Muscle of leg (tissue), 11 donors: Measurements from ENCODE around the gene EEF1AKMT3. TPM values are rescaled to one million over a fixed set of nuclear protein-coding genes. Genes with fewer than 3 reads are reported as not detected.
A peak's percentile ranks its signal among the peaks of the same experiment; 100 is the strongest.

Source experiments
- DNase-seq: peaks from one replicate; pipeline ENCODE4 v3.0.0; 2013
- H3K27ac ChIP-seq: one replicate; pipeline ENCODE4 v1.5.1; 2013; ENCODE audit warnings: mild to moderate bottlenecking, low read length, control low read depth
- H3K27me3 ChIP-seq: one replicate; pipeline ENCODE4 v1.6.1; 2013; ENCODE audit warnings: low read length; ENCODE audit not compliant: control insufficient read depth, insufficient read depth
- H3K36me3 ChIP-seq: one replicate; pipeline ENCODE4 v1.6.1; 2013; ENCODE audit warnings: low read length; ENCODE audit not compliant: control insufficient read depth, insufficient read depth
- H3K4me1 ChIP-seq: one replicate; pipeline ENCODE4 v1.6.1; 2013; ENCODE audit warnings: low read length; ENCODE audit not compliant: control insufficient read depth, insufficient read depth
- H3K4me3 ChIP-seq: one replicate; pipeline ENCODE4 v1.5.1; 2013; ENCODE audit warnings: low read length, control low read depth
- H3K9me3 ChIP-seq: replicated peaks from 2 replicates; pipeline ENCODE4 v1.6.1; 2013; ENCODE audit warnings: low read depth, low read length; ENCODE audit not compliant: control insufficient read depth
- WGBS: methylation state at CpG from one replicate; pipeline ENCODE4 v1.1.5; 2013; ENCODE audit warnings: missing lambda C conversion rate; ENCODE audit not compliant: insufficient coverage; 5-methylcytosine and 5-hydroxymethylcytosine counted together
- polyA plus RNA-seq, 8 donors: library from polyadenylated mRNA; unstranded; fragments of 120-200 nt; gene quantifications; one replicate each; pipeline versions ENCODE4 v1.2.1 to v1.2.3, GENCODE V29; 2013; ENCODE audit warnings: inconsistent platforms in 1 of 8, low replicate concordance in 1 of 8; ENCODE audit not compliant: insufficient read length in 8 of 8, insufficient read depth in 1 of 8
- total RNA-seq: library from RNA; stranded (reverse); fragments of 120-200 nt; gene quantifications from one replicate; pipeline ENCODE4 v1.2.4, GENCODE V29; 2013

The EEF1AKMT3 gene
- total and polyA plus RNA-seq, 9 donors = 3.9 to 8.7 (median 6.9) TPM

DNA sequence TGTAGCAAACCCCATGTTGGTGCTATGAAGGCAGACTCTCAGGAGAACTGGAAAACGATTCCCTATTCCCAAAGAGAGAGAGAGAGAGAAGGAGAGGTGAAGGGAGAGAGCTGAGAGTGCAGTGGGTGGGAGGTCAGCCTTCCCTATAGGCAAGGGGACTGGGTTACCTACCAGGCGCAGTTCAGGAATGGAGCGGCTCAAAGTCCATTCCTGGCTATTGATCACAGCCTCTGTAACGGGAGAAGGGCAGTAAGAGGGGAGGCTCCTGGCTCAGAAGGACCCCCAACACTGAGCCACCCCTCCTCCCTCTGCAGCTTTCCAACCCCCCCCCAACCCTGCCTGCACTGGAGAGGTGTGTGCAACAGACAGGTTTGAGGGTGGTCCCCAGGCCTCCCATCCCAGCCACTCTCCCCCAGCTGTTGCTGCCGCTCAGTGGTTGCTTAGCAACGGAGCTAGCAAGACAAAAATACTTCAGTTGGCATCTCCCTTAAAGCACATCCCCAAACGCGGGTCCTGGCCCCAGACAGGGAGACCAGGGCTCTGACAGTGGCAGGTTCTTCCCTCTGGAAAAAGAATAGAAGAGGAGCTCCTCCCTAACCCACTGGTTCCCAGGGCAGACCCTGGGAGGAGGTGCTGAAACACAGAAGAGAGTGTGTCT, 37.1 kb upstream of the EEF1AKMT3 start:
- 20% methylated on average over 1 of the region's 8 CpGs for WGBS
- Histone ChIP-seq H3K4me3 (peak overlapping the region; percentile 13), H3K36me3 (peaks cover 8% of the 10 kb centered on the region), H3K27me3 (peaks cover 51% of the 10 kb centered on the region), H3K4me1 (peaks cover 59% of the 10 kb centered on the region), H3K27ac (peak overlapping the region; percentile 85), H3K9me3 (no peaks in the 10 kb centered on the region)
- DNase-seq = peak; percentile 88

GRCh38 chr12:57735952-57736740, 36.3 kb upstream of the EEF1AKMT3 start:
- Histone ChIP-seq H3K36me3 (peaks cover 8% of the 10 kb centered on the region), H3K27me3 (peaks cover 59% of the 10 kb centered on the region), H3K9me3 (no peaks in the 10 kb centered on the region), H3K4me1 (peaks cover 57% of the 10 kb centered on the region), H3K27ac (peak overlapping the region; percentile 85), H3K4me3 (peak overlapping the region; percentile 13)
- DNase-seq = peak; percentile 86
- WGBS = 6% methylated on average over 30 of the region's 49 CpGs

- Histone ChIP-seq H3K36me3 (peaks cover 6% of the 10 kb centered on the region), H3K27me3 (peaks cover 66% of the 10 kb centered on the region), H3K9me3 (no peaks in the 10 kb centered on the region), H3K27ac (peak overlapping the region; percentile 85), H3K4me1 (peaks cover 60% of the 10 kb centered on the region), H3K4me3 (peak overlapping the region; percentile 40)
- WGBS = 15% methylated on average over 31 of the region's 31 CpGs
- DNase-seq = no peak
Observed at GRCh38 chr12:57736741-57737466, 35.5 kb upstream of the EEF1AKMT3 start.

DNA sequence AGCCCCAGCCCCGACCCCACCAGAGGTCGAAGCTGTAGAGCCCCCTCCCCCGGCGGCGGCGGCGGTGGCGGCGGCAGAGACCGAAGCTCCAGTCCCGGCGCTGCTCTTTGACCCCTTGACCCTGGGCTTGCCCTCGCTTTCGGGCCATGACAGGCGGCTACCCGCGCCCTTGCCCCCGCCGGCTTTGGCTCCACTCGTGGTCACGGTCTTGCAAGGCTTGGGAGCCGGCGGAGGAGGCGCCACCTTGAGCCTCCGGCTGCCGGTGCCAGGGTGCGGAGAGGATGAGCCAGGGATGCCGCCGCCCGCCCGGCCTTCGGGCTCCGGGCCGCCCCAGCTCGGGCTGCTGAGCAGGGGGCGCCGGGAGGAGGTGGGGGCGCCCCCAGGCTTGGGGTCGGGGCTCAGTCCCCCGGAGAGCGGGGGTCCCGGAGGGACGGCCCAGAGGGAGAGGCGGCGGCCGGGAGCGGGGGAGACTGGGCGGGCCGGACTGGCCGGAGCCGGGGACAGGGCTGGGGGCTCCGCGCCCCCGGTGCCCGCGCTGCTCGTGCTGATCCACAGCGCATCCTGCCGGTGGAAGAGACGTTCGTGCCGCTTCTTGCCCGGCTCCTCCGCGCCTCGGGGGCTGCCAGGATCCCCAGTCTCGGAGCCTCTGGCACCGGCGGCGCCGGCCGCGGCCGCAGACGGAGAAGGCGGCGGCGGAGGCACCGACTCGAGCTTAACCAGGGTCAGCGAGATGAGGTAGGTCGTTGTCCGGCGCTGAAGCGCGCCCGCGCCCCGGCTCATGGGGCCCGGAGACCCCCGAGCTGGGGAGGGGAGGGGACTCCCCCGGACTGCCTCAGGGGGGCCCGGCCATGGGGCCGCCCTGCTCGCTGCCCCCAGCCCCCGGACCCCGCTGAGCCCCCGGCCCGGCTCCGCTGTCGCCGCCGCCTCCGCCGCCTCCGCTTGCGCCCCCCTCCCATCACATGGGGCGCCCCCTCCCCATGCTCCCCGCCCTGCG, 34.6 kb upstream of the EEF1AKMT3 start:
- peaks cover 69% of the 10 kb centered on the region for H3K27me3 ChIP-seq
- peaks cover 60% of the 10 kb centered on the region for H3K4me1 ChIP-seq
- no peaks in the 10 kb centered on the region for H3K9me3 ChIP-seq
- 11% methylated on average over 84 of the region's 110 CpGs for WGBS
- H3K36me3 ChIP-seq = peaks cover 3% of the 10 kb centered on the region
- H3K4me3 ChIP-seq = peak overlapping the region; percentile 40
- DNase-seq = peak; percentile 54
- H3K27ac ChIP-seq = no peak overlapping the region

DNA sequence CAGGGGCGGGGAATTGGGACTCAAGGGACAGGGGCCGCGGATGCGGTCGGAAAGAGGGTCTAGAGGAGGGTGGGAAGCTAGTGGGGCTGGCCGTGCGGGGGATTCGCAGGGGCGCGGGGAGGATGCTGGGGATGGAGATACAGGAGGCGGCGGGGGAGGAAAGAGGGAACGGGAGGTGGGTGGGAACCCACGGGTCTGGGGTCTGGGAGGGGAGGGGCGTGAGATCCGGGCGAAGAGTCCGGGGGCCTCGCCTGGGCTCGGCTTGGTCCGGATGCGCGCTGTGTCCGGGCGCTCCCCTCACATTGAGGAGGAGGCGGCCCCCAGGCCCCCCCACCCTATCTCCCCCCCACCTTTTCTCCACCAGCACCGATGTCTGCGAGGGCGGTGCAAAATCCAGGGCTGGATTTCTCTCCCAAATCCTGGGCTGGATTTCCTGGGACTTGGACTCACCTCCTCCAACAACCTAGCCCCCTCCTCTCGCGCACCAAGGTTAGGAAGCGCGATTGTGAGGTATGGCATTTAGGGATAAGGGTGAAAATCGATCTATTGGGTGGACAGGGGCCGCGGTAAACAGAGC, 33.7 kb upstream of the EEF1AKMT3 start, which contains the start of gene AGAP2:
AGAP2 (minus strand) TSS at position 82 of the 577 bp plus-strand sequence. CDS start 496 bp downstream, outside the sequence.
- WGBS = under 1% methylated on average over 13 of the region's 36 CpGs
- DNase-seq = peak; percentile 79

GRCh38 chr12:57739387-57739786, 33.0 kb upstream of the EEF1AKMT3 start:
- Histone ChIP-seq H3K27me3 (peaks cover 67% of the 10 kb centered on the region), H3K4me1 (peaks cover 49% of the 10 kb centered on the region), H3K9me3 (no peaks in the 10 kb centered on the region), H3K27ac (no peak overlapping the region), H3K4me3 (no peak overlapping the region), H3K36me3 (no peaks in the 10 kb centered on the region)
- WGBS = no CpG with 5 or more reads among the region's 7 CpGs
- DNase-seq = peak; percentile 40

More for the DNA sequence above, 33.7 kb upstream of the EEF1AKMT3 start, which contains the start of gene AGAP2:
- Histone ChIP-seq H3K27me3 (peaks cover 69% of the 10 kb centered on the region), H3K4me3 (peak within 1 kb of the TSS; percentile 43), H3K36me3 (no peaks in the 10 kb centered on the region), H3K4me1 (peaks cover 52% of the 10 kb centered on the region), H3K27ac (no peak within 1 kb of the TSS), H3K9me3 (no peaks in the 10 kb centered on the region)

DNA sequence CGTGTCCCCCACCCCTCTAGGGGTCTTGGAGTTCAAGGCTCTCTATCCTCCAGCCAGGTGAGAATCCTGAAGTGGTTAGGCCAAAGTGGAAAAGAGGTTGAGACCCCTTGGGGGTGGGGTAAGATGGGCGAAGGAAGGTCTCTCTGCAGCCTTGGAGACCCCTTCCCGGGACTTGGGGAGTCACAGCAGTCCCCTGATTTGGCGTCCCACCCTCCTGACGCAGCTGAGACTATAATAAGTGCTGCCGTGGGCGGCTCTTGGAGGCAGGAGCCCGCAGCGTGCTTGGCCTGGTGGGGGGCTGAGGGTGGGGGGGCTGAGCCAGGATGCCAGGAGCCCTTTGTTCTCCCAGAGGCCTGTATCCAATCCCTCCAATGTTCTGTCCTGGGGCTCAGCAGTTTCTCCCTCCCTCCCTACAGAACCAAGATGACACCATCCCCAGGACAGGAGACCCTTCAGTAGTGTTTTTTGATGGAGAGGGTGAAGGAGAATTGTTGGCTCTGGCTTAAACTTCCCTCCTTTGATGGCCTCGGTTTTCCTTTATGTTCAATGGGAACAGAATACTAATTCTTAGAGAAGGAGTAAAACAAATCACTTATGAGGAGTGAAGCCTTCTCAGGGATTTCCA, 32.4 kb upstream of the EEF1AKMT3 start:
- 50% methylated on average over 2 of the region's 10 CpGs for WGBS
- no peak for DNase-seq
- Histone ChIP-seq H3K27ac (no peak overlapping the region), H3K4me3 (no peak overlapping the region), H3K27me3 (peaks cover 67% of the 10 kb centered on the region), H3K36me3 (no peaks in the 10 kb centered on the region), H3K4me1 (peaks cover 43% of the 10 kb centered on the region), H3K9me3 (no peaks in the 10 kb centered on the region)

GRCh38 chr12:57740656-57741412, 31.6 kb upstream of the EEF1AKMT3 start:
- H3K36me3 ChIP-seq = peaks cover 1% of the 10 kb centered on the region
- H3K4me1 ChIP-seq = peaks cover 41% of the 10 kb centered on the region
- no peak overlapping the region for H3K4me3 ChIP-seq
- no peaks in the 10 kb centered on the region for H3K9me3 ChIP-seq
- H3K27ac ChIP-seq = no peak overlapping the region
- no peak for DNase-seq
- peaks cover 59% of the 10 kb centered on the region for H3K27me3 ChIP-seq
- 32% methylated on average over 3 of the region's 5 CpGs for WGBS
